Measurements from ENCODE around the gene PTPRN2. TPM values are rescaled to one million over a fixed set of nuclear protein-coding genes. Genes with fewer than 3 reads are reported as not detected.

Gene PTPRN2
- total and polyA plus RNA-seq, 2 donors (not counting 3 experiments of a cell fraction or from before 2014, with no cell fraction given) = 0.62 to 0.88 TPM

DNA sequence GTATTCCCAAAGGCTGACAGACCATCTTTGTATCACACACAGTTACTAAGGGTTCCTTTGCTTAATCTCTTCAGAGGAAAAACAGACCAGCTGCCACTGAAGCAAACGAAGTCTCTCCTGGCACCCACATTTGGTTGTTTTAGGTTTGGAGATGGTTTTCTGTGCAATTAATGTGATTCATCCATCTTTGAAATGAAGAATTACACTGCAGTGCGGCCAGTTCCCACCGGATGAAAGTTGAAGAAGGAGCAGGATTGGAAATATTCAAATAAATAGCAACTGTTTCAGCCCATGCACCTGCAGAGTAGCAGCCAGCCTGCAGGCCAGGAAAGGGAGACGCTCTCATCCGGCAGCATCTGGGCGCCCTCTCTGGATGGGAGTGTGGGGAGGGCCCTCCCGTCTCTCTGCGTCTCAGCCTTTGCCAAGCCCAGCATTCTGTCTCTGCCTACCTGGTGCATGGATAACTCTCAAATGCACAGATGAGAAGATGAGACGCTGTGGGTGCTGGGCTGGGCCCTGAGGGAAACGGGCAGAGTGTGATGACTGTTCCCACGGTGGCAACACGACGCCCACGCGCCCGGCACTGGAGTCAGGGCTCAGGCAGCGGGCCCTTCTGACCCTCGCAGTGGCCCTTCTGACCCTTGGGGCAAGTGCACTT lies 214.0 kb downstream of the PTPRN2 start:
- H3K9me3 ChIP-seq (replicated peaks; ENCODE audit: control insufficient read depth, insufficient read depth, low read length) = peaks cover 6% of the 10 kb centered on the region
- no peak overlapping the region for H3K27ac ChIP-seq (ENCODE audit: insufficient read depth, low read depth, low read length)
- no peaks in the 10 kb centered on the region for H3K9me1 ChIP-seq (replicated peaks; ENCODE audit: control insufficient read depth, extremely low read depth, insufficient read depth, low read length)
- H3K4me3 ChIP-seq (replicated peaks in 1 of 3; ENCODE audit: insufficient read depth in 1 of 3, low read depth in 1 of 3, low read length in 3 of 3) = no peak overlapping the region
- no peaks in the 10 kb centered on the region for H4K20me1 ChIP-seq (replicated peaks; ENCODE audit: control insufficient read depth, extremely low read depth, insufficient read depth, low read length)
- no peak overlapping the region for H2AFZ ChIP-seq (ENCODE audit: low read depth, low read length)
- H3K27me3 ChIP-seq (ENCODE audit: control insufficient read depth in 2 of 2, insufficient read depth in 2 of 2, low read length in 2 of 2) = no peaks in the 10 kb centered on the region
- no peaks in the 10 kb centered on the region for H3K36me3 ChIP-seq (ENCODE audit: control insufficient read depth in 2 of 2, extremely low read depth in 1 of 2, insufficient read depth in 2 of 2, low read length in 2 of 2)
- H3K79me2 ChIP-seq (ENCODE audit: control insufficient read depth, insufficient read depth, low read length) = no peaks in the 10 kb centered on the region
- H3K4me2 ChIP-seq (ENCODE audit: insufficient read depth, low read length) = no peak overlapping the region
- no peak for FAIRE-seq
- CTCF ChIA-PET = no interaction called here
- no peaks in the 10 kb centered on the region for H3K4me1 ChIP-seq (ENCODE audit: control insufficient read depth, extremely low read depth, insufficient read depth, low read length)
- dilution Hi-C loops (cut with MboI; ENCODE audit: extremely low pct_ligation_motif_present, low sequenced_read_pairs) (no loop called here), intact Hi-C loops (cut with micrococcal nuclease) (no loop called here)
- DNase-seq (ENCODE audit: low read depth, low spot score) = no peak
- no peak overlapping the region for H3K9ac ChIP-seq (replicated peaks; ENCODE audit: extremely low read depth, insufficient read depth, low read length)
- TF ChIP-seq JUN (IDR thresholded peaks at IDR 0.05; ENCODE audit: borderline replicate concordance, insufficient read depth, insufficient read length, low read depth) (no peak), MYC (IDR thresholded peaks at IDR 0.05; ENCODE audit: low read depth, low read length) (no peak), POLR2AphosphoS5 (IDR thresholded peaks at IDR 0.05; ENCODE audit: insufficient read depth, low read depth, low read length) (no peak), MAX (IDR thresholded peaks at IDR 0.05; ENCODE audit: insufficient read depth, insufficient read length) (no peak), EZH2 (IDR thresholded peaks at IDR 0.05; ENCODE audit: borderline replicate concordance, low read depth, low read length, severe bottlenecking) (no peak), GATA2 (IDR thresholded peaks at IDR 0.05; ENCODE audit: insufficient read depth, insufficient read length, low read depth, low read length) (no peak), POLR2A (IDR thresholded peaks at IDR 0.05; ENCODE audit: low read depth, low read length) (no peak), FOS (IDR thresholded peaks at IDR 0.05; ENCODE audit: borderline replicate concordance, insufficient read depth, low read length) (no peak)
- TF ChIP-seq, protein P1, sequence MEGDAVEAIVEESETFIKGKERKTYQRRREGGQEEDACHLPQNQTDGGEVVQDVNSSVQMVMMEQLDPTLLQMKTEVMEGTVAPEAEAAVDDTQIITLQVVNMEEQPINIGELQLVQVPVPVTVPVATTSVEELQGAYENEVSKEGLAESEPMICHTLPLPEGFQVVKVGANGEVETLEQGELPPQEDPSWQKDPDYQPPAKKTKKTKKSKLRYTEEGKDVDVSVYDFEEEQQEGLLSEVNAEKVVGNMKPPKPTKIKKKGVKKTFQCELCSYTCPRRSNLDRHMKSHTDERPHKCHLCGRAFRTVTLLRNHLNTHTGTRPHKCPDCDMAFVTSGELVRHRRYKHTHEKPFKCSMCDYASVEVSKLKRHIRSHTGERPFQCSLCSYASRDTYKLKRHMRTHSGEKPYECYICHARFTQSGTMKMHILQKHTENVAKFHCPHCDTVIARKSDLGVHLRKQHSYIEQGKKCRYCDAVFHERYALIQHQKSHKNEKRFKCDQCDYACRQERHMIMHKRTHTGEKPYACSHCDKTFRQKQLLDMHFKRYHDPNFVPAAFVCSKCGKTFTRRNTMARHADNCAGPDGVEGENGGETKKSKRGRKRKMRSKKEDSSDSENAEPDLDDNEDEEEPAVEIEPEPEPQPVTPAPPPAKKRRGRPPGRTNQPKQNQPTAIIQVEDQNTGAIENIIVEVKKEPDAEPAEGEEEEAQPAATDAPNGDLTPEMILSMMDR (IDR thresholded peaks at IDR 0.05; ENCODE audit: extremely low read depth in 1 of 2, insufficient read depth in 1 of 2, low read depth in 1 of 2, low read length in 2 of 2) = no peak
- BruUV-seq (replicated peaks) = no TSS peak
- POLR2A ChIA-PET = no interaction called here

All from endothelial cell of umbilical vein (primary cell).